ENCODE results near the gene IGF2.
"Not testable (repeated sequence)": the region's sequence is repeated elsewhere in the genome, so short reads cannot be mapped to it uniquely, and the experiment has no call there.

IGF2 gene

GRCh38 chr11:2128130-2128510 is 11.1 kb downstream of the IGF2 start:
- TF ChIP-seq, protein P1, sequence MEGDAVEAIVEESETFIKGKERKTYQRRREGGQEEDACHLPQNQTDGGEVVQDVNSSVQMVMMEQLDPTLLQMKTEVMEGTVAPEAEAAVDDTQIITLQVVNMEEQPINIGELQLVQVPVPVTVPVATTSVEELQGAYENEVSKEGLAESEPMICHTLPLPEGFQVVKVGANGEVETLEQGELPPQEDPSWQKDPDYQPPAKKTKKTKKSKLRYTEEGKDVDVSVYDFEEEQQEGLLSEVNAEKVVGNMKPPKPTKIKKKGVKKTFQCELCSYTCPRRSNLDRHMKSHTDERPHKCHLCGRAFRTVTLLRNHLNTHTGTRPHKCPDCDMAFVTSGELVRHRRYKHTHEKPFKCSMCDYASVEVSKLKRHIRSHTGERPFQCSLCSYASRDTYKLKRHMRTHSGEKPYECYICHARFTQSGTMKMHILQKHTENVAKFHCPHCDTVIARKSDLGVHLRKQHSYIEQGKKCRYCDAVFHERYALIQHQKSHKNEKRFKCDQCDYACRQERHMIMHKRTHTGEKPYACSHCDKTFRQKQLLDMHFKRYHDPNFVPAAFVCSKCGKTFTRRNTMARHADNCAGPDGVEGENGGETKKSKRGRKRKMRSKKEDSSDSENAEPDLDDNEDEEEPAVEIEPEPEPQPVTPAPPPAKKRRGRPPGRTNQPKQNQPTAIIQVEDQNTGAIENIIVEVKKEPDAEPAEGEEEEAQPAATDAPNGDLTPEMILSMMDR (IDR thresholded peaks at IDR 0.05; ENCODE audit: insufficient read depth, low read length, missing control alignments), result no peak
- DNase-seq (ENCODE audit: low read depth, low spot score), result no peak
- ChIA-PET POLR2A (no interaction called here), CTCF (interaction anchor here (1.2 to 1.5 kb wide), 2 partner anchors 22 to 24 kb away, joined by 4 to 5 read pairs; no protein-coding TSS in a partner anchor)
- no peak overlapping the region for H3K4me3 ChIP-seq (ENCODE audit: low read depth, low read length)

GRCh38 chr11:2127482-2128129 is 11.6 kb downstream of the IGF2 start:
- no peak for DNase-seq (ENCODE audit: low read depth, low spot score)
- ChIA-PET CTCF (interaction anchor here (1.2 kb wide), 1 partner anchor 24 kb away, joined by 4 read pairs; no protein-coding TSS in a partner anchor), POLR2A (no interaction called here)
- TF ChIP-seq, protein P1 (IDR thresholded peaks at IDR 0.05; ENCODE audit: insufficient read depth, low read length, missing control alignments), result no peak
- H3K4me3 ChIP-seq (ENCODE audit: low read depth, low read length), result no peak overlapping the region

DNA sequence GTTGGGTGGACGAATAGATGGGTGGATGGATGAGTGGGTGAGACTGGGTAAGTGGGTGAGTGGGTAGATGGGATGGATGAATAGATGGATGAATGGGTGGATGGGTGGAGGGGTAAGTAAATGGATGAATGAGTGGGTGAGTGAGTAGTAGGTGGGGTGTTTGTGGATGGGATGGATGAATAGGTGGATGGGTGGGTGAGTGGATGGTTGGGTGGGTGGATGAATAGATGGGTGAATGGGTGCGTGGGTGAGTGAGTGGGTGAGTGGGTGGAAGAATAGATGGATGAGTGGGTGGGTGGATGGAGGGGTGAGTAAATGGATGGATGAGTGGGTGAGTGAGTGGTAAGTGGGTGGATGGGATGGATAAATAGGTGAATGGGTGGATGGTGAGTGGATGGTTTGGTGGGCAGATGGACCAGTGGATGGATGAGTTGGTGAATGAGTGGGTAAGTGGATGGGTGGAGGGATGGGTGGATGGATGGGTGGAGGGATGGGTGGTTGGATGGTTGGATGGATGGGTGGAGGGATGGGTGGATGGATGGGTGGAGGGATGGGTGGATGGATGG is 12.6 kb downstream of the IGF2 start:
- TF ChIP-seq, protein P1 (IDR thresholded peaks at IDR 0.05; ENCODE audit: insufficient read depth, low read length, missing control alignments), result no peak
- no peak overlapping the region for H3K4me3 ChIP-seq (ENCODE audit: low read depth, low read length)
- POLR2A ChIA-PET, result no interaction called here
- CTCF ChIA-PET, result no interaction called here
- DNase-seq (ENCODE audit: low read depth, low spot score), result no peak

- CTCF ChIA-PET, result interaction anchor here (1.0 to 1.1 kb wide), 2 partner anchors 15 to 89 kb away, joined by 3 to 4 read pairs; no protein-coding TSS in a partner anchor
- POLR2A ChIA-PET; DNase-seq (ENCODE audit: low read depth, low spot score); H3K4me3 ChIP-seq (ENCODE audit: low read depth, low read length): not testable (repeated sequence)
These were observed 14.3 kb downstream of the IGF2 start for GRCh38 chr11:2124736-2125484.

DNA sequence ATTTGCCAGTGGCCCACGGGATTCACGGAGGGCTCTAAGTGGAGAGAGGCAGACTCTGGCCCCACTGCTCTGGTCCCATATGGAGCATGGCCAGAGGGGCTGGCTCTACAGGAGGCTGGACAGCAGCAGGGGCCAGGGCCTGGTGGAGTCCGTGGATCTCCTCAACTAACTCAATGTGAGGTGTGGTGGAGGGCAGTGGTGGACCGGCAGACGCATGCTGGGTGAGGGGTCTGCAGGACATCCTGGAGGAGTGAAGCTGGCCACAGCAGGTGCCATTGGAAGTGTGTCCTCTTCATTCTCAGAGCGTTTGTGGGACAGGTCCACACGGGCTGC is 15.6 kb downstream of the IGF2 start:
- ChIA-PET CTCF (interaction anchor here (1.0 to 1.1 kb wide), 3 partner anchors 13 to 87 kb away, joined by 3 to 4 read pairs (median 3); no protein-coding TSS in a partner anchor), POLR2A (no interaction called here)
- H3K4me3 ChIP-seq (ENCODE audit: low read depth, low read length), result no peak overlapping the region
- TF ChIP-seq, protein P1 (IDR thresholded peaks at IDR 0.05; ENCODE audit: insufficient read depth, low read length, missing control alignments), result no peak
- no peak for DNase-seq (ENCODE audit: low read depth, low spot score)

GRCh38 chr11:2122907-2123627 is 16.1 kb downstream of the IGF2 start:
- TF ChIP-seq, protein P1 (IDR thresholded peaks at IDR 0.05; ENCODE audit: insufficient read depth, low read length, missing control alignments), result no peak
- ChIA-PET POLR2A (no interaction called here), CTCF (interaction anchor here (1.0 kb wide), 1 partner anchor 34 kb away, joined by 3 read pairs; no protein-coding TSS in a partner anchor)
- no peak overlapping the region for H3K4me3 ChIP-seq (ENCODE audit: low read depth, low read length)
- DNase-seq (ENCODE audit: low read depth, low spot score), result no peak

Measured in AG04449 (cell line).